ENCODE results near the gene LRFN2.

The LRFN2 gene

DNA sequence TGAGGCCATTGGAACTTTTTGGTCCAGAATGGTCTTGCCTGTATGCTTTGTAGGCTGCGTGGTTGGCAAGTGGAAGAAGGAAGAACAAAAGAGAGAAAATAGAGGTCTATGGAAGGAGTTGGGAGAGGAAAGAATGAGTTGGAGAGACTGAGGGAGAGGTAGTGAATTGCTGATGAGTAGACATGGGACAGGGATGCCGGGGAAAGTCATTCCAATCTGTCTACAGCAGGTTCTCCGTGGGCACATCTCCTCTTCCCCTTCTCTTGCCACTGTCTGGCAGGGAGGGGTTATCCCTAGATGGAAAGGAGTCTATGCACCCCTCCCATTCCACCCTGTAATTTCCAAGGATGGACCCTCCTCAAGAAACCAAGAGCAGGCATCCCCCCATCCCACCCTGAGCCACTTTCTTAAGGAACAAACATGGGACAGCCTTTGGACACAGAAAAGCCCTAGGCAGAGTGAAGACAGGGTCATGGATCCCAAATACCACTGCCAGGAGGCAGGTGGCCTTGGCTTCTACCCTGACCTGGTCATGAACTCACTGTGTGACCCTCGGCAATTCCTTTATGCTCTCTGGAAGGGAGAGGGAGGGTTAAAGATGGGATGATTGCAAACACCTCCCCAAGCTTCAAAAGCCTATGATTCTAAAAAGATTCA, 196.9 kb downstream of the LRFN2 start:
- no peak overlapping the region for H3K27ac ChIP-seq
- DNase-seq (ENCODE audit: low read depth, low spot score), result no peak

DNA sequence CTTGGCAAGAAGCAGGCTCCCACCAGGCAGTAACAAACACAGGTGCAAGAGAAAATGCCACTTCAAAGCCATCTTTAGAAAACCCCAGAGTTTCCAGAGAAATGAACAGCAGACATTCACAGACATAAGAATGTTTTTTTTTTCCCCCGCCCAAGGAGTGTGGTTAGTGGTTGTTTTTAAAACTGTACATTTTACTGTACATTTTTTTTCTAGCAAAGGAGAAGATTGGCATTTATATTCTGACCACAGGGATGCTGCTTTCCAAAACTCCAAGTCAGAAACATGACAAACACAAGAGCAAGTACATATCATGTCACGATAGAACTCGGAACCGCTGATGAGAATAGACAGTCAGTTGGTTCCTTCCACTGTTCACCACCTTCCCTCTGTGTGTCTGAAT, 197.9 kb downstream of the LRFN2 start:
- no peak for DNase-seq (ENCODE audit: low read depth, low spot score)

DNA sequence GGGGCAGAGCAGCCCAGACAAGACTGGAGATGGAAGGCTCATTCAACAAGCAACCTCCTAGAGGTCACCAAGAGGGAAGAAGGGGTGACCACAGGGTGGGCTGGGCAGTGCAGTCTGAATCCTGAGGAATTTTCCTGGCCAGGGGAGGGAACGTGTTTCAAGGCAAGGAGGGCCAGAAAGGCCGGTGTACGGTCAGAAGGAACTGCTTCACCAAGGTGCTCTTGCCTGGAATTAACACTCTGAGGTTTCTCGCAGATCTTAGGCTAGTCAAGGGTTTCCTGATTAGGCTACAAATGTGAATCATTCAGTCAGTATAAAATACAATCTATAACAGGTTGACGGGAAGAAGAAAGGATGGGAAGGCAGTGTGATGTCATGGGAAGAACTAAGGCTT, 199.3 kb downstream of the LRFN2 start:
- no peak for DNase-seq (ENCODE audit: low read depth, low spot score)

More for the DNA sequence above, 197.9 kb downstream of the LRFN2 start:
- no peak overlapping the region for H3K27ac ChIP-seq

DNA sequence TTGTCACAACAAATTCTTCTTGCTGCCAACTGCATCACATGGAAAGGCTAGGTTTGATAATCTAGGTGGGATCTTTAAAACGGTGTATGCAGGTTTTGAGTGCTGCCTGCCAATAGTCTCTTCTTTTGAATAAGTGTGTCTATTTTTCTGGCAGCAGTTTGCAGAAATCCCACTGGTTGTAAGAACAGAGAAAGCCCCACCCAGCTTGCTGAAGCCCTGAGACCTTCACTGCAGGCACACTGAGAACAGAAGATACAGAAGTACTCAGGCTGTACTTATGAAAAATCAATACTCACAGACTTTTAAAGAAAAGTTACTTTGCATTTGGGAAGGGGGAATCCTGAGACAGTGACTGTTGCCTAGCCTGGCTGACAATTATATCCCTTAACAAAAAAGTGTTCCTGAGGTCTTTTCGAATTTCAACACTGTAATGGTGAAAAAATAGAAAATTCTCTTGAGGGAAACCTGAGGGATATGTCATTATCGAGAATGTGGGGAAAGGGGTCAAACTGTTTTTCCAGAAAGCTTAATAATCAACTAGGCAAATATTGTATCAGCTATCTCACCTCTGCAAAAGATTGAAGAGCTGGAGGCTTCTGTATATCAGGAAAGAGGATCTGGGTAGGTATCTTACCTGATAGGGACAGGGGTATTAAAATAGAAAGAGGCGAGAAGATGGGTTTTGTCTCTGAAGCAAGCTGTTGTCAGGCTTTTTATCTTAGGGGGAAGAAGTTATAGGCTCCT, 199.9 kb downstream of the LRFN2 start:
- DNase-seq (ENCODE audit: low read depth, low spot score), result no peak
- H3K27ac ChIP-seq, result no peak overlapping the region

More for the DNA sequence above, 199.3 kb downstream of the LRFN2 start:
- H3K27ac ChIP-seq, result no peak overlapping the region

DNA sequence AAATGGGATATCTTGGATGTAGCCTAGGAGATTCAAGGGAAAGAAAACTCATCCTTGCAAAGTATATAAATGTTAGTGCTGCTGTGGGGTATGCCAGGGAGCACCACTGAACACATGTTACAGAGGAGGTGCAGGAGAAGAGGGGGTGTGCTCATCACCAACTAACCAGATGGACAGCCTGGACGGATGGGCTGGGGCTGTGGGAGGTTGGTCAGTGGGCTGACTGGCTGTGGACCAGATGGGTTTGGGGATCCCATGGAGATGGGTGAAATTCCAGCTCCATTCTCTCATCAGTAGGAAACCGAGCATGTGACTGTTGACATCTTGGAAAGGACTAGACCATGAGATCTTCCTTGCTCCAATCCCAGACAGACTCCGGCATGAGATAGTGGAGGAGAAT, 201.0 kb downstream of the LRFN2 start:
- H3K27ac ChIP-seq, result no peak overlapping the region
- DNase-seq (ENCODE audit: low read depth, low spot score), result no peak

DNA sequence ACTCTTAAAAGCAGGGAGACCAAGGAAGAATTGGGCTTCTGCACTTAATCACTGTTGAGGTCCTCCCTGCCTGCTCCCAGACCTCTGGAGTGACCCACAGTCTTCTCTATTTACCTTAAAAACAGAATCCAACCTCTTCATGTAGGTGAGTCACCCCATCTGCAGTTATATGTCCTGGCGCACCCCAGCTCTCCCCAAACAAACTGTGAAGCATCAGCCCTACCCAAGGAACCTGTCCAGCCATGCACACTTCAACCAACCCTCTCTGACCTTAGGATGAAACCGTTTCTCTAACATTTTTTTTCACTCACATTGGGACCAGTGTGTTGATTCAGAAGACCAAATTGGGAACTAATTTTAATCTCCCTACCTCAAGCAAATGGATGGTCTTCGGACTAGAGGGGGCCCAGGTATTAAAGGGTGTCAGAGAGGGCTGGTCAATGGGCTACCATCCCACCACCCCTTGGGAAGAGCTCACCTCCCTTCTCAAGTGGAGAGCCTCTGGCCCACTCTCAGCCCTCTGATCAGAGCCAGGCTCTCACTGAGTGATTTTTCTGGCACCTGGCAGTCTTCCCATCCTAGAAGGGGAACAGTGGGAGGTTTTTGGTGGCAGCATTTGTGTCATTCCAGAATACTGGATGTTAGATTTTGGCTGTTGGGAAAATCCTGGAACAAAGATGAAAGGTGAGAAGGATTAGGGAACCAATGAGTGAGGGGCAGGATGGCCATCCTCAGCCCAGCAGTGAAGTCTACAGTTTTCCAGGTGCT, 203.6 kb downstream of the LRFN2 start:
- no peak overlapping the region for H3K27ac ChIP-seq
- DNase-seq (ENCODE audit: low read depth, low spot score), result peak; percentile 44

DNA sequence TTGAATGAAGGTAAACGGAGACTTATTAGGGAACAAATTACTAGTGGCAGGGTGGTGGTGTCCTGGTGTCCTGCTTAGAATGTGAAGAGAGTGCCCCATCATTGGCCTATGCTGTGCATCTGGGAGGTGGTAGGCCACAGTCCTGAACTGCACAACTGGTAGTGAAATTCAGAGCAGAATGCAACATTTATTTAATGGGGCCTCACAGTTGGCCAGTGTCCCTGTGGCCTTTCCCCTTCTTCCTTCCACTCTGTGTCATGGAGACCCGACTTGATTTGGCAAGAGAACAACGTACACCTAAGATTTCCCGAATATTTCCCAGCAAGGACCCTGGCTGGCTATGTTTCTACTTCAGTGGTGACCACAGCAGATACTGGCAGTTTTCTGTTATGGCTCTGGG, 206.9 kb downstream of the LRFN2 start:
- no peak overlapping the region for H3K27ac ChIP-seq
- DNase-seq (ENCODE audit: low read depth, low spot score), result no peak

DNA sequence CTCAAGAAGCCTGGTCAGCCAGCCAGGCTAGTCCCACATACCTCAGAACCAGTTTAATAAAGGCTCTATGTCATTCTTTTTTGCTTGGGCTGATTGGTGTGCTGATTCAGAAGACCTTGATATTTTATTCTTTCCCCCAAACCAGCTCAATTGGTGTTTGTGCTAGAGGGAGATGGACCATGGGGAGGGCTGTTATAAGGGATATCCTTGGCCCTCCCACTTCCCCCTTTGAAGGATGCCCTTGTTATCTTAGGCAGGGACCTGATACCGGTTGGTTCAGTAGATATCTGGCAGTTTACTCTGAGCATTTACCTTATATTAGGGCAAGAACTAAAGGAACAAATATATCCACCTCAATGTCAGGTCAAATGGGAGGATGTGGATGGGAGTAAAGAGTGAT, 207.4 kb downstream of the LRFN2 start:
- no peak for DNase-seq (ENCODE audit: low read depth, low spot score)
- H3K27ac ChIP-seq, result no peak overlapping the region

DNA sequence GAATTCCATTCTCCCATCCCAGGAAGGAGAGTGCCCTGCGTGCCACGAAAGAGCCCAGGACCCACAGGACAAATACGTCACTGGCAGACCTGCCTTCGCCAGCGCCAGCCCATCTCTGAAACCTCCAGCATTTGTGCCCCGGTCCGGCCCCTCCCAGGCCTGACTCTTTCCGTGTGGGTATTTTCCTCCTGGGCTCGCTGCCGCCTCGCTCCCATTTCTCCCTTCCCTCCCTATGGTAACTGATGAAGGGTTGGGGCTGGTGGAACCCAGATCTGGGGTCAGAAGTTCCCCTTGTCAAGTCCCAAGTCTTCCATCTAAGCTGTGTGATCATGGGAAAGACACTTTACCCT, 208.5 kb downstream of the LRFN2 start:
- no peak overlapping the region for H3K27ac ChIP-seq
- DNase-seq (ENCODE audit: low read depth, low spot score), result no peak

DNA sequence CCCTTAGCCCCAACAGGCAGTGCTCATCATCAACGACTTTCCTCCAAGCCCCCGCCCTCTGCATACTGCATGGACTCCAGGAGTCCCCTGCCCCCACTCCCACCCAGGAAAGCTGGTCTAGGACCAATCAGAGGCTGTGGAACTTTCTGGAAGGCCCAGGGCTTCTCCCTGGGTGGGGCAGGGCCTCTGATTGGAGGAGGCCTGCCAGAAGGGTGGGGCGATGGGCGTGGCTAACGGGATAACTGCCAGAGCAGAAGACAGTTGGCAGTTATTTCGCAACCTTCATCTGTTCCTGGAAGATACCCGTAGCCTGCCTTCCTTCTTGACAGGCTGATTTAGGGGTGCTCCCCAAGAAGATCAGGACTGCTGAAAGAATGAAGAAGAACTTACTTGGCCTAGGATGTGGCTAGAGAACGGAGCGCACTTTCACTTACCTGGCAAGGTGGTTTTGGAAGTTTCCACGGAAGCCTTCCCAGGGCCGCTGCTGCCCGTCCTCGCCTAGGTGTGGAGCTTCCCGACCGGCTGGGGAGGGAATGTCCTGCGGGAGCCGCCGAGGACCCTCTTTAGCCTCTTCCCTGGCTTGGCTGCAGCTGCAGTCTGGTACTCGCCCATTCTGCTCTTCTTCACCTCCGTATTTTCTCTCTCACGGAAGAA, 209.0 kb downstream of the LRFN2 start:
- no peak for DNase-seq (ENCODE audit: low read depth, low spot score)
- H3K27ac ChIP-seq, result no peak overlapping the region

DNA sequence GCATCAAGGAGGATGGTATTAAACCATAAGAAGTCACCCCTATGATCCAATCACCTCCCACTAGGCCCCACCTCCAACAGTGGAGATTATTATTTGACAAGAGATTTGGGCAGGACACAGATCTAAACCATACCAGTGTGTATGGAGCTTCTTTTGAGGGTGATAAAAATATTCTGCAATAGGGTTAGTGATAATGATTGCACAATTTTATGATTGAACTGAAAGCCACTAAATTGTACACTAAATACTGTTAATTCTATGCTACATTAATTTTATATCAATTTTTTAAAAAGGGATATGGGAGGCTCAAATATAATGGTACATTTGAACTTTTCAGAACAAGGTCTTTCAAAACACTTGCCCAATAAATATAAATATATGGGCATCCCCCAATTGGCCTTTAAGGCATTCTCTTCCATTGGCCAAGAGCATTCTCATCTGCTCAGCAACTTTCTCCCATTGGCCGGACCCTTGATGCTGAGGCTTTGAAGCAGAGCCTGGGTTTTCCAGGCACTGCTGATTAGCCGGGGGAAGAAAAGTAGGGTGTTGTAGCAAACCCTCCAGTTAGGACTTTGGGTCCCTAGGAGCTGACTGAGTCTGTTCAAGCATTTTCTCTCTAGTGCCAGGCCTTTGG, 209.9 kb downstream of the LRFN2 start:
- DNase-seq (ENCODE audit: low read depth, low spot score), result no peak
- H3K27ac ChIP-seq, result no peak overlapping the region

DNA sequence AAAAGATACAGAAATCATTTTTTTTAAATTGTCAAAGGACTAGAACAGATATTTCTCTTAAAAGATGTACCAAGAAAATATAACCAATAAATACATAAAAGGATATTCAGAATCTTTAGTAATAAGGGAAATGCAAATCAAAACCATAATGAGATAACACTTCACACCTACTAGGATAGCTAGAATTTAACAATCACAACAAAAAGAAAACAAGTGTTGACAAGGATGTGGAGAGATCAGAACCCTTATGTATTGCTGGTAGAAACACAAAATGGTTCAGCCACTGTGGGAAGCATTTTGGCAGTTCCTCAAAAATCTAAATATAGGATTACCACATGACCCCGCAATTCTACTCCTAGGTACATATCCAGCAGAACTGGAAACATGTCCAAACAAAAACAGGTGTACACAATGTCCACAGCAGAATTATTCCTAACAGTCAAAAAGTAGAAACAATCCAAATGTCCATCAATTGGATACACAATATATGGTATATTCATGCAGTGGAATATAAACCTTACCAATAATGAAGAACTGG, 211.0 kb downstream of the LRFN2 start:
- no peak overlapping the region for H3K27ac ChIP-seq
- DNase-seq (ENCODE audit: low read depth, low spot score), result no peak

DNA sequence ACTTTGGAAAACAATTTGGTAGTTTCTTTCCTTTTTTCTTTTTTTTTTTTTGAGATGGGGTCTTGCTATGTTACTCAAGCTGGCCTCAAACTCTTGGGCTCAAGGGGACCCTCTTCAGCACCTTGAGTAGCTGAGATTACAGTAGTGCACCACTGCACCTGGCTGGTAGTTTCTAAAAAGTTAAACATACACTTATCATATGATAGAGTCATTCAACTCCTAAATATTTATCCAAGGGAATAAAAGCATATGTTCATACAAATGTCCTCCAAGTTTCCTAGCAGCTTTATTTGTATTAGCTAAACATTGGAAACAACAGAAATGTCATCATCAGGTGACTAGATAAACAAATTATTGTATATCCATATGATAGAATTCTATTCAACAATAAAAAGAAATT, 213.9 kb downstream of the LRFN2 start:
- DNase-seq (ENCODE audit: low read depth, low spot score), result no peak
- H3K27ac ChIP-seq, result no peak overlapping the region

DNA sequence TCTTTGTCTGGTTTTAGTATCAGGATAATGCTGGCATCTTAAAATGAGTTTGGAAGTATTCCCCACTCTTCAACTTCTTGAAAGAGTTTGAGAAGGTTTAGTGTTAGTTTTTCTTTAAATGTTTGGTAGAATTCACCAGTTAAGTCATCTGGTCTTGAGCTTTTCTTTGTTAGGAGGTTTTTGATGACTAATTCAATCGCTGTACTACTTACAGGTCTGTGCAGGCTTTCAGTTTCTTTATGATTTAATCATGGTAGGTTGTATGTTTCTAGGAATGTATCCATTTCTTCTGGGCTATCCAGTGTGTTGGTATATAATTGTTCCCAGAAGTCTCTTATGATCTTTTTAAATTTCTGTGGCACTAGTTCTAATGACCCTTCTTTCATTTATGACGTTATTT, 215.5 kb downstream of the LRFN2 start:
- no peak for DNase-seq (ENCODE audit: low read depth, low spot score)
- peak overlapping the region; percentile 36 for H3K27ac ChIP-seq

DNA sequence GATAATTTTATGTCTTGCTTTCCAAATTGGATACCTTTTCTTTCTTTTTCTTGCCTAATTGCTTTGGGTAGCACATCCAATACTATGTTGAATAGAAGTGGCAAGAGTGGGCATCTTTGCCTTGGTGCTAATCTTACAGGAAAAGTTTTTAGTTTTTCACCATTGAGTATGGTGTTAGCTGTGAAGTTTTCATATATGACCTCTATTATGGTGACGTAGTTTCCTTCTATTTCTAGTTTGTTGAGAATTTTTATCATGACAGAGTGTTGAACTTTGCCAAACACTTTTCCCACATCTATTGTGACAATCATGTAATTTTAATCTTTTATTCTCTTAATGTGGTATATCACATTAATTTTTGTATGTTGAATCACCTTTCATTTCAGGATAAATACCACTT, 216.1 kb downstream of the LRFN2 start:
- no peak for DNase-seq (ENCODE audit: low read depth, low spot score)
- H3K27ac ChIP-seq, result no peak overlapping the region

DNA sequence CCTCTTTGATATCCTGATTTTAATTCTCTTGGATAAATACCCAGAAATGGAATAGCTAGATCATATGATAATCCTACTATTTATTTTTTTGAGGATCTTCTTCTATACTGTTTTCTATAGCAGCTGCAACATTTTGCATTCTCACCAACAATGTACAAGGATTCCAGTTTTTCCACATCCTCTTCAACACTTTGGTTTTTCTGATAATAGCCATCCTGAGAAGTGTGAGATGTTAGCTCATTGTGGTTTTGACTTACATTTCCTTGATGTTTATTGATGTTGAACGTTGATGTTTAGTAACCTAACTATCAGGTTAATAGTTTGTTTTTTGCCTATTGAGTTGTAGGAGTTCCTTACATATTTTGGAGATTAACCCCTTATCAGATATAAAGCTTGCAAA, 217.3 kb downstream of the LRFN2 start:
- DNase-seq (ENCODE audit: low read depth, low spot score), result no peak

DNA sequence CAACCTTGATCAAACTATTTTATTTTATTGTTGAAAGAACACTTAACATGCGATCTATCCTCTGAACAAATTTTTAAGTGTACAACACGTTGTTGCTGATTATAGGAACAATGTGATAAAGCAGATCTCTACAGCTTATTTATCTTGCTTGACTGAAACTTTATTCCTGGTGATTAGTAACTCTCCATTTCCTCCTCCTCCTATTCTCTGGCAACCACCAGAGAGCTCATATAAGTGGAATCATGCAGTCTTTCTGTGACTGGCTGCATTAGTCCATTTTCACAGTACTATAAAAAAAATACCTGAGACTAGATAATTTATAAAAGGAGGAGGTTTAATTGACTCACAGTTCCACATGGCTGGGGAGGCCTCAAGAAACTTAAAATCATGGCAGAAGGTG, 218.1 kb downstream of the LRFN2 start:
- no peak for DNase-seq (ENCODE audit: low read depth, low spot score)
- no peak overlapping the region for H3K27ac ChIP-seq

More for the DNA sequence above, 217.3 kb downstream of the LRFN2 start:
- no peak overlapping the region for H3K27ac ChIP-seq

DNA sequence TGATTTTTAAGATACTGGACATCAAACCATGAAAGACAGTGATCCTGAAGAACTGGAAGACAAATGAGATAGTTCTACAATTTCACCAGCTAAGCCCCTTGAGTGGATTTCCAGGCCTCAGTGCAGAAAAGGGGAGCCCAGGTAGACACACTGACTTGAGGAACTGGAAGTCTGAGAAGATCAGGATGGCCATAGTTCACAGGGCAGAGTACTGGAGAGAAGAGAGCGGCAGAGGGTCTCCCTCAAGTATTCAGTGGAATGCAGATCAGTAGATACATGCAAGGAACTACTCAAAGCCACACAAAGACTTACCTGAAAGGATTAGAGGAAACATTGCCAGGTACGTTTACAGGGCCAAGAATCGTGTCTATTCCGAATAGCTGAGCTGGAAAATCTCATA, 224.3 kb downstream of the LRFN2 start:
- no peak for DNase-seq (ENCODE audit: low read depth, low spot score)

DNA sequence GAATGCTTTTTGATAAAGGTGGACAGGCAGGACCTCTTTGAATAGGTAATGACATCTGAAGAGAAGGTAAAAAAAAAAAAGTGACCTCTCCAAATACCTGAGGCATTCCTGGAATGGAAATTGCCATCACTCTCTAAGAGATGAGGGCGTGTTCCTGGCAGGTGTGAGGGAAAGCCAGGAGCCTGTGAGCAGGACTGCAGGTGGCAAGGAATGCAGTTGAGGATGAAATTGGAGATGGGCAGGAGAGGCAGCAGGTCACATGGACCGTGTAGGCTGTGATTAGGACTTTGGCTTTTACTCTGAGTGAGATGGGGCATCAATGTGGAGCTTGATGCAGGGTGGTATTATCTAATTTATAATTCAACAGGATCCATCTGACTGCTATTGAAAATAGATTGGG, 227.4 kb downstream of the LRFN2 start:
- no peak overlapping the region for H3K27ac ChIP-seq
- no peak for DNase-seq (ENCODE audit: low read depth, low spot score)

More for the DNA sequence above, 224.3 kb downstream of the LRFN2 start:
- no peak overlapping the region for H3K27ac ChIP-seq
